ENCODE data around the gene DBT.
A peak's percentile ranks its signal among the peaks of the same experiment; 100 is the strongest.

Gene DBT

DNA sequence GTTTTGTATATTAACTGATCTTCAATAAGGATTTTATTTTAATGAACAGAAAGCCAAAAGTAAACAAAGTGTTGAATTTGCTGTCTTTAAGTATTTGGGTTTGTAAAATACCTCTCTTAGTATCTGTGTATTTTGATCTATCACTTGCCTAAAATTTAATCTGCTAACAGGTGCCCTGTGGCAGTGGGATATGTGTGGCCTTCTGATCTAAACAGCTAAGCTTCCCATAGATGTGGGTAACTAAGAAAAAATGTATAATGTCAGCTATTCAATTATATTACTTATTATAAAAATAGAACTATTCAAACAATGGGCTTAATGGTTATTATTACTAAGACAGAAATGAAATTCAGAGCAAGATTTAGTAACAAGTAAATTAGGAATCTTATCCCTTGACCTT is 86.8 kb downstream of the DBT start:
- no peak for DNase-seq (ENCODE audit: low spot score)

GRCh38 chr1:100152271-100152670 is 97.4 kb downstream of the DBT start:
- TF ChIP-seq, protein P1, sequence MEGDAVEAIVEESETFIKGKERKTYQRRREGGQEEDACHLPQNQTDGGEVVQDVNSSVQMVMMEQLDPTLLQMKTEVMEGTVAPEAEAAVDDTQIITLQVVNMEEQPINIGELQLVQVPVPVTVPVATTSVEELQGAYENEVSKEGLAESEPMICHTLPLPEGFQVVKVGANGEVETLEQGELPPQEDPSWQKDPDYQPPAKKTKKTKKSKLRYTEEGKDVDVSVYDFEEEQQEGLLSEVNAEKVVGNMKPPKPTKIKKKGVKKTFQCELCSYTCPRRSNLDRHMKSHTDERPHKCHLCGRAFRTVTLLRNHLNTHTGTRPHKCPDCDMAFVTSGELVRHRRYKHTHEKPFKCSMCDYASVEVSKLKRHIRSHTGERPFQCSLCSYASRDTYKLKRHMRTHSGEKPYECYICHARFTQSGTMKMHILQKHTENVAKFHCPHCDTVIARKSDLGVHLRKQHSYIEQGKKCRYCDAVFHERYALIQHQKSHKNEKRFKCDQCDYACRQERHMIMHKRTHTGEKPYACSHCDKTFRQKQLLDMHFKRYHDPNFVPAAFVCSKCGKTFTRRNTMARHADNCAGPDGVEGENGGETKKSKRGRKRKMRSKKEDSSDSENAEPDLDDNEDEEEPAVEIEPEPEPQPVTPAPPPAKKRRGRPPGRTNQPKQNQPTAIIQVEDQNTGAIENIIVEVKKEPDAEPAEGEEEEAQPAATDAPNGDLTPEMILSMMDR (IDR thresholded peaks at IDR 0.05; ENCODE audit: extremely low read depth, missing control alignments): no peak
- DNase-seq (ENCODE audit: low spot score): peak; percentile 20

More for the DNA sequence above, 86.8 kb downstream of the DBT start:
- TF ChIP-seq, protein P1 (IDR thresholded peaks at IDR 0.05; ENCODE audit: extremely low read depth, missing control alignments): no peak

DNA sequence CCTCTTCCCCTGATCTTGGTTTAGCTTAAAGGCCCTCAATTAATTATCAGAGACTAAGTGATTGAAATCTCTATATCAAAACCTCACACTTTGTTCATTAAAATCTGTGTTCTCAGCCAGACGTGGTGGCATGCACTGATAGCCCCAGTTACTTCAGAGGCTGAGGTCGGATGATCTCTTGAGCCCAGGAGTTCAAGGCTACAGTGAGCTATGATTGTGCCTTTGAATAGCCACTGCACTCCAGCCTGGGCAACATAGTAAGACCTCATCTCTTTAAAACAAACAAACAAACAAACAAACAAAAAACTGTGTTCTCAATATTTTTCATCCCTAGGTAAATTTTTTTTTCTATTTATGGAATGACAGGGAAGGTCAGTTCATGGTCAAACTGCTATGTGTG is 98.0 kb downstream of the DBT start:
- no peak for DNase-seq (ENCODE audit: low spot score)
- TF ChIP-seq, protein P1 (IDR thresholded peaks at IDR 0.05; ENCODE audit: extremely low read depth, missing control alignments): no peak

GRCh38 chr1:100147875-100148274 is 101.8 kb downstream of the DBT start:
- no peak for DNase-seq (ENCODE audit: low spot score)
- TF ChIP-seq, protein P1 (IDR thresholded peaks at IDR 0.05; ENCODE audit: extremely low read depth, missing control alignments): no peak

DNA sequence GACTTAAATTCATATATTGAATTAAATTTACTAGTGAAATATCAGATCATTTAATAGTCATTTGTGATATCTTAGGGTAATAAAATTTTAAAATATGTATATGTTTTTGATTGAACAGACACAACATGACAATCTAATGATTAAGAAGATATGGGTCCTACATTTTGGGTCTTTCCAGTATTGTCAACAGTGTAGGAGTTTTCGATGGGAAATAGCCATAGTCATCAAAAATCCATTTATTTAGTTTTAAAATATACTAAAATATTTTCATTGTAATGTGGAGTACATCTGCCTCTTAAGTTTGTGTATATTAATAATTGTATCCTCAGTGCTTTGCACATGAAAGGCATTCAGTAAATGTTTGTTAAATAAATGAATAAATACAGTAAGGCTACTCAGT is 102.7 kb downstream of the DBT start:
- TF ChIP-seq, protein P1 (IDR thresholded peaks at IDR 0.05; ENCODE audit: extremely low read depth, missing control alignments): no peak
- DNase-seq (ENCODE audit: low spot score): no peak

DNA sequence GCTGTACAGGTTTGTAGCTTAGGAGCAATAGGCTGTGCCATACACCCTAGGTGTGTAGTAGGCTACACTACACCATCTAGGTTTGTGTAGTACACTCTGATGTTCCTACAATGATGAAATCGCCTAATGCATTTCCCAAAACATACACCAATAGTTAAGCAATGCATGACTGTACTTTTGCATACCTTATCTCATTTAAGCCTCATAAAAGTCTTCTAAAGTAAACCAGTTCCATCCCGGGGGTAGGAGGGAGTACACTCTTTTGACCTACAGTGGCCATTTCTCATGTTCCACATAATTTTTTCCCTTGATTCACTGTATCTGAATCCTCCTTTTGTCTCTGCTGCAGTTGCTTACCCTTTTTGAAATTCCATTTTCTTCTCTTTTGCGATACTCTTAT is 104.5 kb downstream of the DBT start:
- DNase-seq (ENCODE audit: low spot score): no peak
- TF ChIP-seq, protein P1 (IDR thresholded peaks at IDR 0.05; ENCODE audit: extremely low read depth, missing control alignments): no peak

GRCh38 chr1:100142343-100142742 is 107.3 kb downstream of the DBT start:
- DNase-seq (ENCODE audit: low spot score): no peak
- TF ChIP-seq, protein P1 (IDR thresholded peaks at IDR 0.05; ENCODE audit: extremely low read depth, missing control alignments): no peak
